Measurements from ENCODE around the gene RPGR. TPM values are rescaled to one million over a fixed set of nuclear protein-coding genes. Genes with fewer than 3 reads are reported as not detected.

Gene RPGR
- total RNA-seq, 1 experiment from 2014 or later: 23.8 TPM

DNA sequence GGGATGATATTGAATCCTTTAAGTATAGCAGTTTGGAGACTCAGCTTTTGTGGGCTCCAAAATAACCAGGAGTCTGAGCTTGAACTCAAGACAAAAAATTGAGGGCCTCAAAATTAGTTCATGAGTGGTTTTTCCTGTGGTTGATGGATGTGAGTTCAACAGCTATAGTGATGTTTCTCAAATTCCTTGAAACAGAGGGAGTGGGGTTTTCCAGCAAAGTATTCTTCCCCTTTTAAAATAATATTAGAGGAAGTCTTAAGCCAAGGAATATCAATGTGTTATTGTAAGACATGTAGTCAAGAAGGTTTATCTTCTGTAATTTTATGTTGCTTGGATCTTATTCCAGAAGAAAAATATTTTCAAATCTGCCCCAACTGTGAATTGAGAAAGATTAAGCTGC is 35.7 kb upstream of the RPGR start:
- peaks cover 41% of the 10 kb centered on the region for H3K27me3 Mint-ChIP-seq (ENCODE audit: insufficient read depth, unreplicated experiment)
- no TSS peak for BruUV-seq (replicated peaks)
- TF ChIP-seq, protein P1, sequence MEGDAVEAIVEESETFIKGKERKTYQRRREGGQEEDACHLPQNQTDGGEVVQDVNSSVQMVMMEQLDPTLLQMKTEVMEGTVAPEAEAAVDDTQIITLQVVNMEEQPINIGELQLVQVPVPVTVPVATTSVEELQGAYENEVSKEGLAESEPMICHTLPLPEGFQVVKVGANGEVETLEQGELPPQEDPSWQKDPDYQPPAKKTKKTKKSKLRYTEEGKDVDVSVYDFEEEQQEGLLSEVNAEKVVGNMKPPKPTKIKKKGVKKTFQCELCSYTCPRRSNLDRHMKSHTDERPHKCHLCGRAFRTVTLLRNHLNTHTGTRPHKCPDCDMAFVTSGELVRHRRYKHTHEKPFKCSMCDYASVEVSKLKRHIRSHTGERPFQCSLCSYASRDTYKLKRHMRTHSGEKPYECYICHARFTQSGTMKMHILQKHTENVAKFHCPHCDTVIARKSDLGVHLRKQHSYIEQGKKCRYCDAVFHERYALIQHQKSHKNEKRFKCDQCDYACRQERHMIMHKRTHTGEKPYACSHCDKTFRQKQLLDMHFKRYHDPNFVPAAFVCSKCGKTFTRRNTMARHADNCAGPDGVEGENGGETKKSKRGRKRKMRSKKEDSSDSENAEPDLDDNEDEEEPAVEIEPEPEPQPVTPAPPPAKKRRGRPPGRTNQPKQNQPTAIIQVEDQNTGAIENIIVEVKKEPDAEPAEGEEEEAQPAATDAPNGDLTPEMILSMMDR (IDR thresholded peaks at IDR 0.05; ENCODE audit: unreplicated experiment): no peak
- no peak overlapping the region for H3K27ac Mint-ChIP-seq (ENCODE audit: low read depth, unreplicated experiment)
- no peak for DNase-seq (ENCODE audit: unreplicated experiment)
- no peaks in the 10 kb centered on the region for H3K36me3 Mint-ChIP-seq (ENCODE audit: insufficient read depth, unreplicated experiment)
- no peaks in the 10 kb centered on the region for H3K9me3 Mint-ChIP-seq (ENCODE audit: unreplicated experiment)
- H3K4me3 Mint-ChIP-seq (ENCODE audit: unreplicated experiment): no peak overlapping the region
- CTCF ChIA-PET: interaction anchor here (1.1 kb wide), 1 partner anchor 13 kb away, joined by 3 read pairs; no protein-coding TSS in a partner anchor
- intact Hi-C loops (cut with micrococcal nuclease): no loop called here
- POLR2A ChIA-PET: interaction anchor here (0.6 kb wide), 1 partner anchor 247 kb away, joined by 3 read pairs; no protein-coding TSS in a partner anchor
- no peaks in the 10 kb centered on the region for H3K4me1 Mint-ChIP-seq (ENCODE audit: insufficient read depth, unreplicated experiment)

DNA sequence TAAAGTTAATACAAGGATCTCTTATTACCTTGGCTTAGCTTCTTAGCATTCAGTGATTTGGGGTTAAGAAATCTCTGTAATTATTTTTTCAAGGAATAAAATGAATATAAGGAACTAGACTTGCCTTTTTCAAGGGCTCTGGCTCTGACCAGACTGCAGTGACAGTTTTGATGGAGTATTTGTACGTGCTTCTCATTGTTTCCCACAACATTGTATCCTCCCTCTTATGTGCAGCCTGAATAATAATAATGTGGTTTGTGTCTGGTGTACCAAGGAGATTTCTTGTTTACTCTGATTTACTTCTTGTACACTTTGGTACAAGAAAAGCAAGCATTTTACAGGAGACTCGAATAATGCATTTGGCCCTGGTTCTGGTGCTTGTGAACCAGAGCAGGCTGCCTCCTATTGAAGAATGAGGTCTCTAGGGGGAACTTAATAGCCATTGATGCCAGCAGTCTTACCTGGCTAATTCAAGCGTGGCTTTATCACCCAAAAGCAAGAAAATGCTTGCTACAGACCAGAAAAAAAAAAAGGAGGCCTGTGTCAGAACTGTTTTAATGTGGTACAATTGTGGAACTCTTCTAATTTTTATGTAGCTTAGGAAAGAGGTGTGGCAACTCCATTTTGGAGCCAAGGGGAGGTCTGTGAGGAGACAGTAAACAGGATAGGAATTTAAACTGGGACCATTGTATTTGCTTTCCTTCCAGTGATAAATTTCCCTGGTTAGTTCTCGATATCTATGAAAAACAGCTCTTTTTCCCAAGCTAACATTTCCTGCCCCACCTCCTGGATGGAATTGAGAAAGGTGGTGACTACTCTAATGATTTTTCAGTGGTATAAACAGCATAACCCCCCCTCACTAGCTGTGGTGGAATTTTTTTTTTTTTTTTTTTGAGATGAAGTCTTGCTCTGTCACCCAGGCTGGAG is 30.7 kb upstream of the RPGR start:
- TF ChIP-seq, protein P1 (IDR thresholded peaks at IDR 0.05; ENCODE audit: unreplicated experiment): no peak
- no peaks in the 10 kb centered on the region for H3K9me3 Mint-ChIP-seq (ENCODE audit: unreplicated experiment)
- no peaks in the 10 kb centered on the region for H3K4me1 Mint-ChIP-seq (ENCODE audit: insufficient read depth, unreplicated experiment)
- H3K27me3 Mint-ChIP-seq (ENCODE audit: insufficient read depth, unreplicated experiment): peaks cover 34% of the 10 kb centered on the region
- ChIA-PET CTCF (interaction anchor here (0.7 kb wide), 1 partner anchor 9 kb away, joined by 3 read pairs; no protein-coding TSS in a partner anchor), POLR2A (interaction anchor here (0.7 kb wide), 1 partner anchor 522 kb away, joined by 3 read pairs; no protein-coding TSS in a partner anchor)
- no peak for DNase-seq (ENCODE audit: unreplicated experiment)
- no TSS peak for BruUV-seq (replicated peaks)
- intact Hi-C loops (cut with micrococcal nuclease): no loop called here
- H3K27ac Mint-ChIP-seq (ENCODE audit: low read depth, unreplicated experiment): no peak overlapping the region
- H3K4me3 Mint-ChIP-seq (ENCODE audit: unreplicated experiment): no peak overlapping the region
- H3K36me3 Mint-ChIP-seq (ENCODE audit: insufficient read depth, unreplicated experiment): no peaks in the 10 kb centered on the region

DNA sequence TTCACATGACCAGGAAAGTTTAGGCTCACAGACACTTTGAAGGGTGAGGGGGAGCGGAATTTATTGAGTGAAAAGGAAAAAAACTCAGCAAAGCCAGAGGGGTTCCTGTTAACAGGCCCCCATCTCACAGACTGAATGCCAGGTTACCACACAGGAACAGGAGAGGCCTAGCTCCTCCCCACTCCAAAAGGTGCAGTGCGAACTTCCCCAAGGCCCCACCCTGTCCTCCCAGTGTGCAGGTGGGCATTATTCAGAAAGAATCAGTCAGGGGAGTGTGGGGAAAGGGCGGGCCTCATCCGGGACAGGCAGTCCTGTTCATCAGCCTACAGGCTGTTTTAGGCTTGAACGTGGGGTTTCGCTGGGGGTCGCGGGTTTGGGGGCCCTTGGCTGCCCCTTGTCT is 29.1 kb upstream of the RPGR start:
- H3K4me3 Mint-ChIP-seq (ENCODE audit: unreplicated experiment): no peak overlapping the region
- DNase-seq (ENCODE audit: unreplicated experiment): no peak
- no peaks in the 10 kb centered on the region for H3K4me1 Mint-ChIP-seq (ENCODE audit: insufficient read depth, unreplicated experiment)
- TF ChIP-seq, protein P1 (IDR thresholded peaks at IDR 0.05; ENCODE audit: unreplicated experiment): no peak
- no peak overlapping the region for H3K27ac Mint-ChIP-seq (ENCODE audit: low read depth, unreplicated experiment)
- H3K27me3 Mint-ChIP-seq (ENCODE audit: insufficient read depth, unreplicated experiment): peaks cover 23% of the 10 kb centered on the region
- ChIA-PET POLR2A (interaction anchor here (1.1 kb wide), 1 partner anchor 12 kb away, joined by 4 read pairs; no protein-coding TSS in a partner anchor), CTCF (interaction anchor here (0.6 kb wide), 1 partner anchor 186 kb away, joined by 3 read pairs; no protein-coding TSS in a partner anchor)
- H3K36me3 Mint-ChIP-seq (ENCODE audit: insufficient read depth, unreplicated experiment): no peaks in the 10 kb centered on the region
- BruUV-seq (replicated peaks): no TSS peak
- no peaks in the 10 kb centered on the region for H3K9me3 Mint-ChIP-seq (ENCODE audit: unreplicated experiment)
- intact Hi-C loops (cut with micrococcal nuclease): no loop called here

DNA sequence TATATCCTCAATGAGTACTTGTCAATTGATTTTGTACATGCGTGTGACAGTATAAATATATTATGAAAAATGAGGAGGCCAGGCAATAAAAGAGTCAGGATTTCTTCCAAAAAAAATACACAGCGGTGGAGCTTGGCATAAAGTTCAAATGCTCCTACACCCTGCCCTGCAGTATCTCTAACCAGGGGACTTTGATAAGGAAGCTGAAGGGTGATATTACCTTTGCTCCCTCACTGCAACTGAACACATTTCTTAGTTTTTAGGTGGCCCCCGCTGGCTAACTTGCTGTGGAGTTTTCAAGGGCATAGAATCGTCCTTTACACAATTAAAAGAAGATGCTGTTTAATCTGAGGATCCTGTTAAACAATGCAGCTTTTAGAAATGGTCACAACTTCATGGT is 25.1 kb upstream of the RPGR start, which contains the start of gene OTC:
TSS of gene OTC (plus strand) at position 243 of the 400 bp plus-strand sequence. CDS start at position 336, 93 bp downstream.
- Mint-ChIP-seq H3K4me3 (ENCODE audit: unreplicated experiment) (no peak within 1 kb of the TSS), H3K4me1 (ENCODE audit: insufficient read depth, unreplicated experiment) (no peaks in the 10 kb centered on the region), H3K27me3 (ENCODE audit: insufficient read depth, unreplicated experiment) (peaks cover 51% of the 10 kb centered on the region), H3K9me3 (ENCODE audit: unreplicated experiment) (peaks cover 6% of the 10 kb centered on the region), H3K36me3 (ENCODE audit: insufficient read depth, unreplicated experiment) (no peaks in the 10 kb centered on the region), H3K27ac (ENCODE audit: low read depth, unreplicated experiment) (no peak within 1 kb of the TSS)
- CTCF ChIA-PET: no interaction called here
- BruUV-seq (replicated peaks): no TSS peak
- DNase-seq (ENCODE audit: unreplicated experiment): no peak
- POLR2A ChIA-PET: interaction anchor here (0.8 kb wide), 1 partner anchor 339 kb away, joined by 3 read pairs; no protein-coding TSS in a partner anchor
- intact Hi-C loops (cut with micrococcal nuclease): no loop called here
- TF ChIP-seq, protein P1 (IDR thresholded peaks at IDR 0.05; ENCODE audit: unreplicated experiment): no peak

Data from MCF 10A (cell line).